C1 segment of cervical spinal cord (tissue), 14 donors: ENCODE measurements around the gene SHISA3.
"Not testable (repeated sequence)": the region's sequence is repeated elsewhere in the genome, so short reads cannot be mapped to it uniquely, and the experiment has no call there.

Source experiments
- DNase-seq, 14 donors: peaks; one replicate each; lab custom pipeline; 2025; lab: John Stamatoyannopoulos, UW

Gene SHISA3

DNA sequence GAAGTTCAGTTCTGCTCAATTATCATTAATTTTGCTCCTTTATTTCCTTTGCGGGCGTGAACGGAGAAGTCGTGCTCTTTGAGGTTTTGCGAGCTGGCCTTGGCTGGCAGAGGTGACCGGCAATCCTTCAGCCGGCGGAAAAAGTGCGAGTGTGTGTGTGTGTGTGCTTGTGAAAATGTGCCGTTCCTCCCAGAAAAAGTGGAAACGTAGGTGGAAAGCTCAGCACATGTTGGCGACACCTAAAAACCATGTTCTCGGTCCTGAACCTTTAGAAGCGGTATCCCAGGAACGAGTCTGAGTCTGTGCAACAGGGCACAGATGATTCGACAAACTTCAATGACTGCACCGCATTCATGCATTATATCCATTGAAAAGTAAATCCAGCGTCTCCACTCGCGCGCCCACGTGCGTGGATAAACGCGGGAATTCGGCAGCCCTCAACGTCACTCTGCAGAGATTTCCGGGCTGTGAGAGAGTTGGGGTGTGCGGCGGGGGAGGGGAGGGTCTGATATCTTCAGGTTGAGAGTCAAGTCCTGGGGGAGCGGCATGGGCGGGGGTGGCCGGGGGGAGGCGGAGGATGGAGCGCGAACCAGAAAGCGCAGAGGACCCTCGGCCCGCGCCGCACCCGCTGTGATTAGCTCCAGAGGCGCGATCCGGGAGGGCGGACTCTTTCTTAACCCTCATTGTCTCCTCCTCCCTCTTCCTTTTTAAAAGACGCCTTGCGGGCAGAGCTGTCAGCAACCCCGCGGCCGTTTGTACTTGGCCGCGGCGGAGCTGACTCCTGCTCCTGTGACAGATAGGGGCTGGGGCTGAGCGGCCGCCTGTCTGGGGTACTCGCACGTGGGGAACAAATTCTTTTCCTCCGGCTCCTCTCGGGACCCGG, at the start of gene SHISA3:
Gene SHISA3 (plus strand): TSS at position 737 of the 883 bp plus-strand sequence. CDS start 569 bp downstream, outside the sequence.
- no peak for DNase-seq

DNA sequence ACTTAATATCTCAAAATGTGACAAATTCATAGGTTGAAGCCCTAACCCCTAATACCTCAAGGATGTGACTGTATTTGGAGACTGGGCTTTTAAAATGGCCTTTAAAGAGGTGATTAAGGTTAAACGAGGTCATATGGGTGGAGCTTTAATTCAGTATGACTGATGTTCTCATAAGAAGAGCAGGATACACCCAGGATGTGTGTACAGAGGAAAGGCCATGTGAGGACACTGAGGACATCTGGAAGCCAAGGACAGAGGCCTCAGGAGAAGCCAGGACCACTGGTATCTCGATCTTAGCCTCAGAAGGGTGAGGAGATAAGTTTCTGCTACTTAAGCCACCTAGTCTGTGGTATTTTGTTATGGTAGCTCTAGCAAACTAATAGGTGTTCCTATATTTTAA, 49.0 kb upstream of the SHISA3 start:
- no peak for DNase-seq

DNA sequence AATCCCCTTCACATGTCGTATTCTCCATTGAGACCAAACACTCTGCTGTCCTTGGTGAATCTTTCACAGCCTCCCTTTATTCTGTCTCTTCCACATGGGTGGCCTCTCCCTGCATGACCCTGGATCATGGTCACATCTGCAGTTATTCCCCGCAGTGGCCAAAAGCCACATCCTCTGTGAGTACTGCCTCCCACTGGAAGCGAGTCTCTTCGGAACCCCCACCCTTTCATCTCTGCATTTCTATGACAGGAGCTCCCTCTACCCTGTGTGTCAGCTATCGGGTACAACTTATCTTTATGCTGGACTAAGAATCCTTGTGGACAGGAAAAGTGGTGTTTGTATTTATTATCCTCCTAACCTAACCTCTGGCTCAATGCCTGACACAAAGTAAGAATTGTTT, 48.6 kb upstream of the SHISA3 start:
- no peak for DNase-seq

DNA sequence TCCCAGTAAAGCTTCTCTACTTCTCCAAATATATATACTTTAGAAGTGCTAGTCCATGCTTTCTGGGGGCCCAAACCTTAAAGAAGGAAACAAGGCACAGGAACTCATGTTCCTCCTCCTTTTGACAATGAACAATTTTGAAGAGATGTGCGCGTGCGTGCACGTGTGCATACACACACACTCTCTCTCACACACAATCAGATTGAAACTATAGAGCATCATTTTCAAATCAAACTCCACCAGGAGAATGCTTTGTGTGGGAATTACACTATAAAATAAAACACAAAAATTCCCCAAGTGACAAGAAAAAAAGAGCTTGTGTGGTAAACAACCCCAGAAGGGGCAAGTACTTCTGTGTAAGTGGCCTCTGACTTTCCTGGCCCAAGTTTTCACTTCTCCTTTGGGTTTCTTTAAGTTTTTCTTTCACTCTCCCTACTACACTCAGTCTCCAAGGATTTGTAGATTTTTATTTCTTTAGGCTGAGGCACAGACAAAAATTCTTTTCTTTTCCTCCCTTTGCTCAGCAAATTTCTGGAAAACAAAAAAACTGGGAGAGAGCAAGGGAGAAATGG, 46.6 kb upstream of the SHISA3 start:
- DNase-seq = no peak

DNA sequence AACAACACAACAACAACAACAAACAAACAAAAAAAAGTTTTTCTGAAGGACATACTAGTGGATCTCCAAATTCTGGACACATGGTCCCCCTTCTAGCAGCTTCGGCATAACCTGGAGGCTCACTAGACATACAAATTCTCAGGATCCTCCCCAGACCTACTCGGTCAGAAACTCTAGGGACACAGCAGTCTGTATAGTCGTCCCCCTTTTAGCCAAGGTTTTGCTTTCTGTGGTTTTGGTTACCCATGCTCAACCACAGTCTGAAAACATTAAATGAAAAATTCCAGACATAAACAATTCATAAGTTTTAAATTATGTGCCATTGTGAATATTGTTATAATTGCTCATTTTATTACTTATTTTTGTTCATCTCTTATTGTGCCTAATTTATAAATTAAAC, 45.2 kb upstream of the SHISA3 start:
- DNase-seq = no peak

DNA sequence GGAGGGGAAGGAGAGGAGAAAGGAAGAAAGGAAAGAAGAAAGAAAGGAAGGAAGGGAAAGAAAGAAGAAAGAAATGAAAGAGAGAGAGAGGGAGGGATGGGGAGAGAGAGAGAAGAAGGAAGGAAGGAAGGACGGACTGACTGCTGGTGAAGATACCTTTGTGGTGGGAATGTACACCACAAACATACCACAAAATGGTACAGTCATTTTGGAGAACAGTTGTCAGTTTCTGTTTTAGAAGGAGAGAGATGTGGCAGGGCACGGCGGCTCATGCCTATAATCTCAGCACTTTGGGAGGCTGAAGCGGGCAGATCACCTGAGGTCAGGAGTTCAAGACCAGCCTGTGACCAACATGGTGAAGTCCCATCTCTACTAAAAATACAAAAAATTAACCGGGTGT, 40.0 kb upstream of the SHISA3 start:
- DNase-seq = no peak

DNA sequence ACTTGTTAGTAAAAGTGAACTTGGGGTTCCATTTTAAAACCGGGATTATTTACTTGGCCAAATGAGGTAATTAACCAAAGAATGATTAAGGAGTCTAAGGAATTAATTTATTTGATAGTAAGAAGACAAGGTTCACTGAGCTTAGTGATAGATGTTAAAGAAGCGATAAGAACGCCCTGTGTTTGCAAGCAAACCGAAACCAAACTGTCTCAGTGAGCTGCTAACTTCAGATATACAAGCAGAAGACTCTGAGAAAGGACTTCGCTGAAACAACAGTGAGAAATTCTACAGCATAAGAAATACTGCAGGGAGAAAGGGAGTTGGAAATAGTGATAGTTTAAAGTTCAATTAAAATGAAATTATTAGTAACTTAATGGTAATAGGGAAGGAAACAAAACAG, 37.6 kb upstream of the SHISA3 start:
- no peak for DNase-seq

DNA sequence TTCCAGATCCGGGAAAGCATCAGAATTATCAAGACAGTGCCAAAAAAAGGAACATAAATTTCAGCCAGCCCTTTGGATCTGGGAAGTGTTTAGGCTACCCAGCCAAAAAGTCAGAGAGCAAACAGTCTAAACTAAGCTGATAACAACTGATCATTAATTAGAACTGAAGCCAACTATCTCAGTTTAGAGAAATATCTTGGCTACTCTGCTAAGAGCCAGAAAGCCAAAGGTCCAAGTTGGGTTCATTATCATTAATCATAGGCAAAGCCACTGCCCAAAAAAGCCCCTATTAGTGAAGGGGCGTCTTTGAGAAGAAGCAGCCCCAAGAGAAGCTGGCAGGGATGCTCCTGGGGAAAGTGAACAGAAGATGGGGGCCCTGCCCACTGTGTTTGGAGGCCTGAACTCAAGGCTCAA, 37.0 kb upstream of the SHISA3 start:
- DNase-seq = no peak

DNA sequence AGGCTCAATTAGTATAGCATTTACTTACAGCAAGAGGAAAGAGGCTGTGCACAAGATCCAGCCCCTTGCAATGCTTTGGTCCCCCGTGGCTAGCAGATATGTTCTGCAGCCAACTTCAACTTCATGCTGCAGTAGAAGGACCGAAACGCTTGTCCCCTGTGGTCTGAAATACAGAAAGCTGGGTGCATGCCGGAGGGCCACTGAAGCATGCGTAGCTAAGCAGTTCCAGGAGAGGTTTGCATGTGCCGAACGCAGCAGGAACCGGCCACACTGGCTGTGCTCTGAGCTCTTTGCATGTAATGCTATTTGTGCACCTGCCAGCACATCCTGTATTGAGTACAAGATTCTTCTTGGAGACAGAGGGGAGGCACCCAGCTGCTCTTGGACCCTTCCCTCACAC, 35.8 kb upstream of the SHISA3 start:
- no peak for DNase-seq

DNA sequence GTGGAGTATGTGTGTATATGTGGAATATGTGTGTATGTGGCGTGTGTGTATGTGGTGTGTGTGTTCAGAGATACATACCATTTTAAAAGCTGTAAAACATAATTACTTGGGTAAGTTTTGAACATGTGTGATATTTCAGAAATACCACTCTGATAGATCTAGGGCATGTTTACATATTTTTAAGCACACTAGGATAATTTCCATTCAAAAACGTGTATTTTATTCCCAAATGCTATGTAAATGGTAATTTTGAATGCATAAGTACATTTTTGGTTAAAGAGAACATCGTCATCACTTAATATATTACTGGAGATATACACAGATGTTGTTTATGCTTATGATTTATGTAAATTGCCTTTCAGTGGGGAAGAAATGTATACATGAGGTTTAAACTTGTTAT, 34.7 kb upstream of the SHISA3 start:
- DNase-seq = no peak

DNA sequence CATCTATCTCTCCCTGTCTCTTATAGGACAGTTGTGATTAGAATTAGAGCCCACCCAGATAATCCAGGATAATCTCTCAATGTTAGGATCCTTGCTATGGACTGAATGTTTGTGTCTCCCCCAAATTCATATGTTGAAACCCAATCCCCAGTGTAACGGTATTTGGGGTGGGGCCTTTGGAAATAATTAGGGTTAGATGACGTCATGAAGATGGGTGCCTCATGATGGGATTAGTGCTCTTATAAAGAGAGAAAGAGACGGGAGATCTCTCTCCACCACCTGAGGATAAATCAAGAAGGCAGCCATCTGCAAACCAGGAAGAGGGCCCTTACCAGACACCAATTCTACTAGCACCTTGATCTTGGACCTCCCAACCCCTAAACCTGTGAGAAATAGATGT, 33.7 kb upstream of the SHISA3 start:
- no peak for DNase-seq

DNA sequence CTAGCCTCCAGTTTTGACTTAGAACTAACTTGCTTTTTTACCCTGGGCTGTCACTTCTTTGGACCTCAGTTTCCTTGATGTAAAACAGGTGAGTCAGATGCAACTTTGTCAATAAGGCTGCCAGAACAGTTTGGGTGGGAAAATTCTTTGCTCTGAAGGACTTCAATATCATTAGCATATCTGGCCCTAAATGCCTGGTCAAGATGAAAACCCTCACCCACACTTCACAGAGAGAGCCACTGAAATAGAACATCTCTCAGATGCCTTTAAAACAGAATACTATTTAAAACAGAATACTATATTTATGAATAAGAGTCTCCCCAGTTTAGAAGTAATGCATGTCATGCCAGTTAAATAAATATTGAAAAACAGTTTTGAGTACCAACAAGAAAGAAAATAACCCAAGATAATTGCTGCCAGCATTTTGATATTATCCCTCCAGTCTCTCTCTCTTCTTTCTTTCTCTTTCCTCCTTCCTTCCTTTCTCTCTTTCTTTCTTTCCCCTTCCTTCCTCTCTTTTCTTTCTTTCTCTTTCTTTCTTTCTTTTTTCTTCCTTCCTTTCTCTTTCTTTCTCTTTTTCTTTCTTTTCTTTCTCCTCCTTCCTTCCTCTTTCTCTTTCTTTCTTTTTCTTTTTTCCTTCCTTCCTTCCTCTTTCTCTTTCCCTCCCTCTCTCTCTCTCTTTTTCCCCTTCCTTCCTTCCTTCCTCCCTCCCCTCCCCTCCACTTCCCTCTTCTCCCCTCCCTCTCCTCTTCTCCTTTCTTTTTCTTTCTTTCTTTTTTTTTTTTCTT, 32.8 kb upstream of the SHISA3 start:
- no peak for DNase-seq

DNA sequence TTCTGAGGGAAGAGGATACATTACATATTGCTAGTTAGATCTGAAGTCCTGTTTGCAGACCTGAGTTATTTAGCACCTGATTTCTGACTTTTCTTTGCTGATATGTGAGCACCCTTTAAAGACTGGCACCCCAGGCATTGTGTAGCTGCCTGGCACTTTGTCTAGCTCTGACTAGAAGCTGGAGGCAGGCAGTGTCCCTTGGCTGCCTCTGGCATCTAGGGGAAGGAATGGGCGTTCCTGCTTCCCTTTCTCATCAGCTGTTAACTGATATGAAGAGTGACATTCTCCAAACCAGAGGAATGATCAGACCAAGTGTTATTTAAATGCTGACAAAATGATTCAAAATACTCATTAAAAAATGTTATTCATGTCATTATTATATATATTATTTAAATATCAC, 30.3 kb upstream of the SHISA3 start:
- no peak for DNase-seq

DNA sequence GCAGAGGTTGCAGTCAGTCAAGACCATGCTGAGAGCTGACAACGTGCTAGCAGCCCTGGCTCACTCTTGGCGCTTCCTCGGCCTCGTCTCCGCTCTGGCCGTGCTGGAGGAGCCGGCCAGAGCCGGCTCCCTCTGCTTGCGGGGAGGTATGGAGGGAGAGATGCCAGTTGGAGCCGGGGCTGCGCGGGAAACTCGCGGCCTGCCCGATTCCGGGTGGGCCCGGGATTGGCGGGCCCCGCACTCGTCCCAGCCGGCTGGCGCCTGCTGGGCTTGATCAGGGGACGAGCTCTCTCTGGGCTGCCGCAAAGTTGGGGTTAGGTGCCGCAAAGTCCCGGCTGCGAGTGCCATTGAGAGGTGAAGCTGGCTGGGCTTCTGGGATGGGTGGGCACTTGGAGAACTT, 27.8 kb upstream of the SHISA3 start:
- DNase-seq = no peak

DNA sequence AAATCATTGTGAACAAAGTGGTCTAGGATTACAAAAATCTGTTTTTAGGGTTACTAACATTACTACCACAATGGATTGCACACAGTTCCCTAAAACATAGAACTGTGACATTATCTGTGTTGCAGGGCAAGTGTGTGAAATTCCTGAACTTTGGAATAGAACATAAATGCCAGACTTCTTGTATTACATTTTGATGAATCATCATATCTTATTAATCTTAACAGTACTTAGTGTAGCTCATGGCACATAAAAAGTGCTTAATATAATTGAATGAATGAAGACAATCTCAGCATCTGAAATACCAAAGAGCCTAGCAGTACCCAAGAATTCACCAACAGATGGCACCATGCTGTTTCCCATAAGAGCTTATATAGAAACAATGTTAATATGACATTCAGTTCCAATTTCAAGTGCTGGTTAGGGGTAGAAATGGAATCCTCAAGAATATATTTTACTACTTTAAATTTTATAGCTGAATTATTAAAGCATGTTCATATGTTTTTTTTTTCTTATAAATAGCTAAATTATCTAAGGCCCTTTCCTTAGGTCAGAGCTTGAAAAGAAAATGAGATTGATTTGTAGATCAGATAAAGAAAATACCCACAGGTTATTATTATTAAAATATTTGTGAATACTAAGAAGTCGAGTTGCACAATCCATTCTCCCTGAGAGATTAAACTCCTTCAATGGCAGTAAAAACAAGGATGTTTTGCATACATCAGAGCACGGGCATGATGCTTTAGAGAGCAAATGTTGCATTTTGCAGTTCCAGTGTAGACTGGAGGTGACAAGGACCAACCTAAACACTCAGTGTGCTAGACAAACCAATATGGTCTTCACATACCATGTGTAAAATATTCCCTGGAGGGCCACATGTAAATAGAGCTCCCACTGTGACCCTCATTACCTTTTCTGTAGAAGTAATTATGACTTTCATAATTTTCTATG, 25.7 kb upstream of the SHISA3 start:
- DNase-seq = no peak

DNA sequence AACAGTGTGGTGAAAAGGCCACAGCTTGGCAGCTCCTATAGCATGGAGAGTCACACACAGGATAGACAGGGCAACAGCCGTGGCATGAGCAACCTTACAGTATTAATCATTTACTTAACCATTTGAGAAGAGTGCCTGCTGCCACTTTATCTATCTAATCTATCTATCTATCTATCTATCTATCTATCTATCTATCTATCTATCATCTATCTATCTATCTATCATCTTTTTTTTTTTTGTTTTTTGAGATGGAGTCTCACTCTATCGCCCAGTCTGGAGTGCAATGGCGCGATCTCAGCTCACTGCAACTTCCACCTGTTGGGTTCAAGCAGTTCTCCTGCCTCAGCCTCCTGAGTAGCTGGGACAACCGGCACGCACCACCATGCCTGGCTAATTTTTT, 25.0 kb upstream of the SHISA3 start:
- not testable (repeated sequence) for DNase-seq

DNA sequence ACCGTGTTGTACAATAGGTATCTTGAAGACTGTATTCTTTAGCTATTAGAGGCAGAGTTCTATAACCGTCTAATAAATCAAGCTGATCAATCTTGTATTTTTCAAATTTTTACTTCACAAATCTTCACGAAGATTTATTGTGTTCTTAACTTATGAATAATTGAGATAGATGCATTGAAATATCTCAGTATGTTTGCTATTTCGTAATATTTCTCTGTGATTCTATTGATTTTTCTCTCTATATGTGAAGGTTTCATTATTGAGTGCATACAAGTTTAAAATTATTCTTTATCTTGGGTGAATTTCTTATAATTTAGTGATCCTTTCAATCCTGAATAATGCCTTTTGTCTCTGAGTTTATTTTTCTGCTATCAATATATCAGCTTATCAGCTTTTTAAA, 19.8 kb upstream of the SHISA3 start:
- no peak for DNase-seq

DNA sequence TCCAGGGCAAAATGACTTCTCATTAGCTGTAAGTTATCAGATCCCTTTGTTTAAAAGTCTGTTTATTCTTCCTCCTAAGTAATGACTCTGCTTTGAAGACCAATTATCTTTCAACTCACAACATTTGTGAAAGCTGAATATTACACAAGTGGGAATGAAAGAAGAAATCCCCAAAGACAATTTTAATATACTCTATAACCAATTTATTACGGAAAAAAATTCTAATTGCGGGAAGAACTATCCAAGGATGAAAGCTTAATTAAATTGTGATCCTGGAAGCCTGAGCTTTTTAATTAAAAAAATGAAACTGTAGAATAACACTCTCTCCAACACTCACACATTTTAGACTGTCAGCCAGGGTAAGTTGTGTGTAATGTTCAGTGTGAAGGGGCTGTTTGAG, 15.6 kb upstream of the SHISA3 start:
- DNase-seq = no peak

DNA sequence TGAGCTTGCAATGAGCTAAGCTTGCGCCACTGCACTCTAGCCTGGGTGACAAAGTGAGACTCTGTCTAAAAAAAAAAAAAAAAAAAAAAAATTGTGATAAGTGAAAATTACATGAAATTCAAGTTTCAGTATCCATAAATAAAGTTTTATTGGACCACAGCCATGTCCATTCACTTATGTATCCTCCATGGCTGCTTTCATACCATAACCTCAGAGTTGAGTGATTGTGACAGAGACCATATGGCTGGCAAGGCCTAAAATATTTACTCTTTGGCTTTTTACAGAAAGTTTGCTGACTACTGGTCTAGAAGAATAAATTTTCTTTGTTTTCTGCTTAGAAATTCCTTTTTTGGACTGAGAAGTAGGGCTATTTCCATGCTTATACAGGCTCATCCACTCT, 11.8 kb upstream of the SHISA3 start:
- DNase-seq = no peak

DNA sequence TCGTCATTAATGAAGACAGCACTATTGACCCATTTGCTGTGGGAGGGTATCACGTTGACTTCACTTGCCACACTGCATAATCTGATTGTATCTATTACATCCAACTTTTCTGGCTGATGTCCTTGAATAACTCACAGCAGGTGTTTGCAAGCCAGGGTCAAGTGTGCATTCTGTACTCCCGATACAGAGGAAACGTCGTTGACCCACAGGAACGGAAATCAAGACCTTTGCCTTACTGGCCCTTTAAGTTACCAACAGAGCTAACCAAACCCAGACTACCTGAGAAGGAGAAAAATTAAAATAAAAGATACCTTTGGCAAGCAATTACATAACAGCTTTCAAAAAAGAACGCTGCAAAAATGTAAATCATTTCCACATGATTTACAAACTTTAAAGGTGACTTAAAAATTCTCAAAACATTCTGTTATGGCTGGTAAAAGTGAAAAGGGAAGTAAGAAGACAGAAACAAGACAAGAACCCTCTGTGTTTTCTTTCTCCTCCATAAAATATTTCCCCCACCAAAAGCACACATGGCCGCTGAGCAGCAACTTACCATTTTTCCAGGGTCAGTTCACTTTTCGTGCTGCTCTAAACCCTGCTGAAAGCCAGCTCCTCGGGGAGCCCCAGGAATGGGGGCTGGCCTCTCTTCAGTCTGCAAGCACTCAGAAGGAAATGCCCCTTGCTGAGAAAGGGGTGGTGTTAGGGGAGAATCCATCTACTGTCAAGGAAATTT, 6.5 kb upstream of the SHISA3 start:
- no peak for DNase-seq

DNA sequence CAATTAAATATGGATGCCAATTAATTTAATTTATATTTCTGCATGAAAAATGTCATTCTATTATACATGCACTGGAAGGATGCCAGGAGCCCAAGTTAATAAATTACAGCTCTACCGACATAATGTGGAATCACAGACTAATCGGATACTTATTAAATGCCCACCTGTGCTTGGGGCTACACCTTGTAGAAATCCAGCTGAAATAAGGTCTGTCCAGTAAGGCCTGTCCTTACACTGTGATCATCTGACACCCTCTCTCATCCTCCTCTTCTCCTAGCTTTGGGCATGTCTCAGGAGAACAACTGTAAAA, 6.0 kb upstream of the SHISA3 start:
- DNase-seq = no peak
